ENCODE data around the gene SPTBN1. TPM values are rescaled to one million over a fixed set of nuclear protein-coding genes. Genes with fewer than 3 reads are reported as not detected.

SPTBN1 gene
- total and polyA plus RNA-seq, 5 donors from 2014 or later: 10.0 to 182 (median 19.6) TPM

DNA sequence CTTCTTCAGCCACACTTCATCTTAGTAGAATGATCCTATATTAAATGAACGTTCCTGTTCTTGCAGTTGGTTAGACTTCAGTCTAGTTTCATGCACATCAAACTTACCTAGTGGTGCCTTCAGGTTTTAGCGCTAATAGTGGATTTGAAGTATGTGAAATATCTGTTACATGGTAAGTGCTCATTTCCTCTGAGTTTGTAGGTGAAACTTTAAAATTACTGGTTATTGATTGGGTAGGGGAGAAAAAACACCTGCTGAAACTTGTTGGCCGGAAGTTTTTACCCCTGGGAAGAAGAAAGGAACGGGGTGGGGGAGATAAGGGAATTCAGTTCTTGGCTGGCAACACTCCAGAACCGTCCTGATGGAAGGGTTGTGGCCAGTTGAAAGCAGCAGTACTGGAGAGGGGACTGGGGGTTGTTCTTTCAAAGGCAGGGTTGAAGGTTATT, 112.8 kb downstream of the SPTBN1 start:
- ATAC-seq (ENCODE audit: low read depth in 2 of 2): no peak
- no peaks in the 10 kb centered on the region for H3K27me3 Mint-ChIP-seq
- peak overlapping the region; percentile 96 for H3K27ac ChIP-seq (ENCODE audit: insufficient read depth, low read length, poor library complexity, severe bottlenecking)
- DNase-seq: peak in 2 of 3 donors; percentile 44 to 57
- H3K36me3 Mint-ChIP-seq: peaks cover 24% of the 10 kb centered on the region
- H3K27me3 ChIP-seq (ENCODE audit: control insufficient read depth, insufficient read depth, low read length): no peaks in the 10 kb centered on the region
- H3K4me1 Mint-ChIP-seq: peaks cover 44 to 96% (median 72%) of the 10 kb centered on the region in 4 donors
- peaks cover 91% of the 10 kb centered on the region for H3K4me1 ChIP-seq (ENCODE audit: control insufficient read depth, insufficient read depth, low read length, poor library complexity, severe bottlenecking)
- peaks cover 3% of the 10 kb centered on the region for H3K36me3 ChIP-seq (ENCODE audit: control insufficient read depth, insufficient read depth, low read length)
- H3K4me3 ChIP-seq (ENCODE audit: low read depth, low read length): peak overlapping the region; percentile 93
- H3K9me3 Mint-ChIP-seq: no peaks in the 10 kb centered on the region
- H3K27ac Mint-ChIP-seq: peak overlapping the region; percentile 94 to 100 (median 97)
- H3K9me3 ChIP-seq (ENCODE audit: control insufficient read depth in 2 of 2, low read length in 2 of 2): no peaks in the 10 kb centered on the region
- peak overlapping the region; percentile 77 to 96 (median 86) for H3K4me3 Mint-ChIP-seq

- Mint-ChIP-seq H3K4me1 (peaks cover 48 to 96% (median 74%) of the 10 kb centered on the region in 4 donors), H3K36me3 (peaks cover 15% of the 10 kb centered on the region), H3K9me3 (no peaks in the 10 kb centered on the region), H3K4me3 (peak overlapping the region; percentile 77 to 96 (median 86)), H3K27ac (peak overlapping the region; percentile 94 to 100 (median 97)), H3K27me3 (no peaks in the 10 kb centered on the region)
- Histone ChIP-seq H3K9me3 (ENCODE audit: control insufficient read depth in 2 of 2, low read length in 2 of 2) (no peaks in the 10 kb centered on the region), H3K27ac (ENCODE audit: insufficient read depth, low read length, poor library complexity, severe bottlenecking) (peak overlapping the region; percentile 96), H3K4me1 (ENCODE audit: control insufficient read depth, insufficient read depth, low read length, poor library complexity, severe bottlenecking) (peaks cover 93% of the 10 kb centered on the region), H3K27me3 (ENCODE audit: control insufficient read depth, insufficient read depth, low read length) (no peaks in the 10 kb centered on the region), H3K4me3 (ENCODE audit: low read depth, low read length) (peak overlapping the region; percentile 93), H3K36me3 (ENCODE audit: control insufficient read depth, insufficient read depth, low read length) (no peaks in the 10 kb centered on the region)
- ATAC-seq (ENCODE audit: low read depth in 2 of 2): no peak
- DNase-seq: peak in 1 of 3 donors; percentile 79
Measured at GRCh38 chr2:54569745-54570301, 113.7 kb downstream of the SPTBN1 start.

GRCh38 chr2:54570321-54570855, 114.3 kb downstream of the SPTBN1 start:
- H3K36me3 Mint-ChIP-seq: peaks cover 12% of the 10 kb centered on the region
- H3K27ac Mint-ChIP-seq: peak overlapping the region; percentile 94 to 100 (median 97)
- Histone ChIP-seq H3K27me3 (ENCODE audit: control insufficient read depth, insufficient read depth, low read length) (no peaks in the 10 kb centered on the region), H3K27ac (ENCODE audit: insufficient read depth, low read length, poor library complexity, severe bottlenecking) (peak overlapping the region; percentile 96), H3K9me3 (ENCODE audit: control insufficient read depth in 2 of 2, low read length in 2 of 2) (no peaks in the 10 kb centered on the region), H3K4me1 (ENCODE audit: control insufficient read depth, insufficient read depth, low read length, poor library complexity, severe bottlenecking) (peaks cover 93% of the 10 kb centered on the region), H3K4me3 (ENCODE audit: low read depth, low read length) (peak overlapping the region; percentile 93), H3K36me3 (ENCODE audit: control insufficient read depth, insufficient read depth, low read length) (no peaks in the 10 kb centered on the region)
- peak overlapping the region; percentile 79 to 96 (median 92) for H3K4me3 Mint-ChIP-seq
- ATAC-seq (ENCODE audit: low read depth in 2 of 2) (no peak), DNase-seq (no peak)
- H3K9me3 Mint-ChIP-seq: no peaks in the 10 kb centered on the region
- H3K27me3 Mint-ChIP-seq: no peaks in the 10 kb centered on the region
- H3K4me1 Mint-ChIP-seq: peaks cover 47 to 96% (median 75%) of the 10 kb centered on the region in 4 donors

GRCh38 chr2:54570925-54571694, 115.0 kb downstream of the SPTBN1 start:
- no peaks in the 10 kb centered on the region for H3K9me3 ChIP-seq (ENCODE audit: control insufficient read depth in 2 of 2, low read length in 2 of 2)
- Mint-ChIP-seq H3K36me3 (peaks cover 11% of the 10 kb centered on the region), H3K9me3 (no peaks in the 10 kb centered on the region), H3K27me3 (no peaks in the 10 kb centered on the region), H3K27ac (peak overlapping the region; percentile 94 to 100 (median 97)), H3K4me3 (peak overlapping the region; percentile 58 to 92 (median 86)), H3K4me1 (peaks cover 42 to 96% (median 74%) of the 10 kb centered on the region in 4 donors)
- peaks cover 93% of the 10 kb centered on the region for H3K4me1 ChIP-seq (ENCODE audit: control insufficient read depth, insufficient read depth, low read length, poor library complexity, severe bottlenecking)
- DNase-seq: peak; percentile 46 to 80 (median 47)
- no peaks in the 10 kb centered on the region for H3K36me3 ChIP-seq (ENCODE audit: control insufficient read depth, insufficient read depth, low read length)
- H3K27ac ChIP-seq (ENCODE audit: insufficient read depth, low read length, poor library complexity, severe bottlenecking): peak overlapping the region; percentile 96
- ATAC-seq (ENCODE audit: low read depth in 2 of 2): no peak
- H3K27me3 ChIP-seq (ENCODE audit: control insufficient read depth, insufficient read depth, low read length): no peaks in the 10 kb centered on the region
- peak overlapping the region; percentile 93 for H3K4me3 ChIP-seq (ENCODE audit: low read depth, low read length)

- H3K27me3 ChIP-seq (ENCODE audit: control insufficient read depth, insufficient read depth, low read length): no peaks in the 10 kb centered on the region
- H3K4me3 ChIP-seq (ENCODE audit: low read depth, low read length): peak overlapping the region; percentile 93
- Mint-ChIP-seq H3K4me3 (peak overlapping the region; percentile 89 to 92 (median 91)), H3K27me3 (no peaks in the 10 kb centered on the region), H3K36me3 (peaks cover 6% of the 10 kb centered on the region), H3K4me1 (peaks cover 42 to 97% (median 80%) of the 10 kb centered on the region in 4 donors), H3K9me3 (no peaks in the 10 kb centered on the region), H3K27ac (peak overlapping the region; percentile 94 to 100 (median 97))
- ATAC-seq (ENCODE audit: low read depth in 2 of 2): peak; percentile 50 to 57
- H3K9me3 ChIP-seq (ENCODE audit: control insufficient read depth in 2 of 2, low read length in 2 of 2): no peaks in the 10 kb centered on the region
- H3K36me3 ChIP-seq (ENCODE audit: control insufficient read depth, insufficient read depth, low read length): no peaks in the 10 kb centered on the region
- H3K4me1 ChIP-seq (ENCODE audit: control insufficient read depth, insufficient read depth, low read length, poor library complexity, severe bottlenecking): peaks cover 99% of the 10 kb centered on the region
- peak overlapping the region; percentile 96 for H3K27ac ChIP-seq (ENCODE audit: insufficient read depth, low read length, poor library complexity, severe bottlenecking)
- DNase-seq: peak in 2 of 3 donors; percentile 46 to 81
Measured at GRCh38 chr2:54572262-54572635, 116.1 kb downstream of the SPTBN1 start.

GRCh38 chr2:54572636-54573536, 116.8 kb downstream of the SPTBN1 start:
- peaks cover 42 to 100% (median 84%) of the 10 kb centered on the region in 4 donors for H3K4me1 Mint-ChIP-seq
- no peaks in the 10 kb centered on the region for H3K27me3 Mint-ChIP-seq
- peak overlapping the region; percentile 96 for H3K27ac ChIP-seq (ENCODE audit: insufficient read depth, low read length, poor library complexity, severe bottlenecking)
- peak overlapping the region; percentile 89 to 92 (median 91) for H3K4me3 Mint-ChIP-seq
- no peaks in the 10 kb centered on the region for H3K36me3 ChIP-seq (ENCODE audit: control insufficient read depth, insufficient read depth, low read length)
- no peaks in the 10 kb centered on the region for H3K9me3 Mint-ChIP-seq
- H3K27me3 ChIP-seq (ENCODE audit: control insufficient read depth, insufficient read depth, low read length): no peaks in the 10 kb centered on the region
- no peaks in the 10 kb centered on the region for H3K9me3 ChIP-seq (ENCODE audit: control insufficient read depth in 2 of 2, low read length in 2 of 2)
- peak; percentile 35 to 69 (median 56) for DNase-seq
- ATAC-seq (ENCODE audit: low read depth in 2 of 2): peak in 1 of 2 donors; percentile 1
- H3K36me3 Mint-ChIP-seq: peaks cover 7% of the 10 kb centered on the region
- peaks cover 100% of the 10 kb centered on the region for H3K4me1 ChIP-seq (ENCODE audit: control insufficient read depth, insufficient read depth, low read length, poor library complexity, severe bottlenecking)
- H3K27ac Mint-ChIP-seq: peak overlapping the region; percentile 94 to 100 (median 97)
- H3K4me3 ChIP-seq (ENCODE audit: low read depth, low read length): peak overlapping the region; percentile 93

GRCh38 chr2:54573537-54573919, 117.4 kb downstream of the SPTBN1 start:
- H3K4me3 Mint-ChIP-seq: peak overlapping the region; percentile 89 to 92 (median 91)
- peak overlapping the region; percentile 93 for H3K4me3 ChIP-seq (ENCODE audit: low read depth, low read length)
- H3K27ac ChIP-seq (ENCODE audit: insufficient read depth, low read length, poor library complexity, severe bottlenecking): peak overlapping the region; percentile 96
- peak overlapping the region; percentile 94 to 100 (median 97) for H3K27ac Mint-ChIP-seq
- no peaks in the 10 kb centered on the region for H3K36me3 ChIP-seq (ENCODE audit: control insufficient read depth, insufficient read depth, low read length)
- no peak for DNase-seq
- peaks cover 12% of the 10 kb centered on the region for H3K36me3 Mint-ChIP-seq
- H3K9me3 Mint-ChIP-seq: no peaks in the 10 kb centered on the region
- peaks cover 41 to 100% (median 90%) of the 10 kb centered on the region in 4 donors for H3K4me1 Mint-ChIP-seq
- H3K27me3 ChIP-seq (ENCODE audit: control insufficient read depth, insufficient read depth, low read length): no peaks in the 10 kb centered on the region
- no peaks in the 10 kb centered on the region for H3K9me3 ChIP-seq (ENCODE audit: control insufficient read depth in 2 of 2, low read length in 2 of 2)
- H3K4me1 ChIP-seq (ENCODE audit: control insufficient read depth, insufficient read depth, low read length, poor library complexity, severe bottlenecking): peaks cover 100% of the 10 kb centered on the region
- ATAC-seq (ENCODE audit: low read depth in 2 of 2): no peak
- no peaks in the 10 kb centered on the region for H3K27me3 Mint-ChIP-seq

Measured in CD4-positive, CD25-positive, alpha-beta regulatory T cell (primary cell).